ENCODE results near the gene ABCF3. TPM values are rescaled to one million over a fixed set of nuclear protein-coding genes. Genes with fewer than 3 reads are reported as not detected.

The ABCF3 gene
- total RNA-seq, 1 experiment from 2014 or later: 62.7 TPM

DNA sequence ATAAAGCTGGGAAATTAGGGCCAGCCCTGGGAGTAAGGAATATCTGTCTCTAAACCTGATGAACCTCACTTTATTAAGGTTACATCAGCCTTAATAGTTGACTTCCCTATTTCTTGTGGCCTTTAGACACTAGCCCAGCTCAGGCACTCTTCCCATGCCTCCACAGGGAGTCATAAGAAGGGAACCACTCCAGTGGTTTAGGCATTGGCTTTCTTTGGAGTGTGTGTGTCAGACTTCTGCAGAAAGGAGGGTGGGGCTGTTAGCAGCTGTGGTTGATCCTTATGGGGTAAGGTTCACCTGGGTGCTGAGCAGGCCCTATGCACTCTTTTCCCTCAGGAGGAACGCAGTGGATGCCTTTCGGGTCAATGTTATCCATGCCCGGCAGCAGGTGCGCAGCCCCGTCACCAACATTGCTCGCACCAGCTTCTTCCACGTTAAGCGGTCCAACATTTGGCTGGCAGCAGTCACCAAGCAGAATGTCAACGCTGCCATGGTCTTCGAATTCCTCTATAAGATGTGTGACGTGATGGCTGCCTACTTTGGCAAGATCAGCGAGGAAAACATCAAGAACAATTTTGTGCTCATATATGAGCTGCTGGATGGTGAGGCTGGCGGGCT lies 7.4 kb upstream of the ABCF3 start:
- TF ChIP-seq, protein P1, sequence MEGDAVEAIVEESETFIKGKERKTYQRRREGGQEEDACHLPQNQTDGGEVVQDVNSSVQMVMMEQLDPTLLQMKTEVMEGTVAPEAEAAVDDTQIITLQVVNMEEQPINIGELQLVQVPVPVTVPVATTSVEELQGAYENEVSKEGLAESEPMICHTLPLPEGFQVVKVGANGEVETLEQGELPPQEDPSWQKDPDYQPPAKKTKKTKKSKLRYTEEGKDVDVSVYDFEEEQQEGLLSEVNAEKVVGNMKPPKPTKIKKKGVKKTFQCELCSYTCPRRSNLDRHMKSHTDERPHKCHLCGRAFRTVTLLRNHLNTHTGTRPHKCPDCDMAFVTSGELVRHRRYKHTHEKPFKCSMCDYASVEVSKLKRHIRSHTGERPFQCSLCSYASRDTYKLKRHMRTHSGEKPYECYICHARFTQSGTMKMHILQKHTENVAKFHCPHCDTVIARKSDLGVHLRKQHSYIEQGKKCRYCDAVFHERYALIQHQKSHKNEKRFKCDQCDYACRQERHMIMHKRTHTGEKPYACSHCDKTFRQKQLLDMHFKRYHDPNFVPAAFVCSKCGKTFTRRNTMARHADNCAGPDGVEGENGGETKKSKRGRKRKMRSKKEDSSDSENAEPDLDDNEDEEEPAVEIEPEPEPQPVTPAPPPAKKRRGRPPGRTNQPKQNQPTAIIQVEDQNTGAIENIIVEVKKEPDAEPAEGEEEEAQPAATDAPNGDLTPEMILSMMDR (IDR thresholded peaks at IDR 0.05; ENCODE audit: unreplicated experiment): no peak
- ChIA-PET POLR2A (interaction anchor here (1.3 kb wide), 1 partner anchor 44 kb away, joined by 5 read pairs; the partner anchor contains the start of gene EIF2B5), CTCF (interaction anchor here (0.6 to 1.1 kb wide), 3 partner anchors 35 to 274 kb away, joined by 3 read pairs; no protein-coding TSS in a partner anchor)
- no peaks in the 10 kb centered on the region for H3K9me3 Mint-ChIP-seq (ENCODE audit: unreplicated experiment)
- no peak for DNase-seq (ENCODE audit: unreplicated experiment)
- no TSS peak for BruUV-seq (replicated peaks)
- no peaks in the 10 kb centered on the region for H3K27me3 Mint-ChIP-seq (ENCODE audit: insufficient read depth, unreplicated experiment)
- peaks cover 16% of the 10 kb centered on the region for H3K4me1 Mint-ChIP-seq (ENCODE audit: insufficient read depth, unreplicated experiment)
- H3K27ac Mint-ChIP-seq (ENCODE audit: low read depth, unreplicated experiment): no peak overlapping the region
- peaks cover 56% of the 10 kb centered on the region for H3K36me3 Mint-ChIP-seq (ENCODE audit: insufficient read depth, unreplicated experiment)
- H3K4me3 Mint-ChIP-seq (ENCODE audit: unreplicated experiment): no peak overlapping the region
- intact Hi-C loops (cut with micrococcal nuclease): no loop called here

DNA sequence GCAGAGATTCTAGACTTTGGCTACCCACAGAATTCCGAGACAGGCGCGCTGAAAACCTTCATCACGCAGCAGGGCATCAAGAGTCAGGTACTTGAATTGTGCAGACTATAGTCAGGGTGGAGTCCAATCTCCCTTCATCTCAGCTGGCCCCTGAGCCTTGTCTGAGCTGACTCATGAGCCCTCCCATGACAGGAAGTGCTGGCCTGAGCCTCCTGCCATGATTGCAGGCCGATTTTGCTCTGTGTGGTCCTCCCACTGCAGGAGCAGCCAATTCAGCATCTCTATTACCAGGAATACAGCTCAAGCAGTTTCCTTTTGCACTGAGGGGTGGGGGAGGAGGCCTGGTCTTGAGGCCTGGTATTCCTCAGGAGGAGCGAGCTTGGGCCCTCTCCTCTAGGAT lies 5.8 kb upstream of the ABCF3 start:
- TF ChIP-seq, protein P1 (IDR thresholded peaks at IDR 0.05; ENCODE audit: unreplicated experiment): no peak
- H3K36me3 Mint-ChIP-seq (ENCODE audit: insufficient read depth, unreplicated experiment): peaks cover 63% of the 10 kb centered on the region
- no peaks in the 10 kb centered on the region for H3K27me3 Mint-ChIP-seq (ENCODE audit: insufficient read depth, unreplicated experiment)
- POLR2A ChIA-PET: interaction anchor here (1.3 kb wide), 1 partner anchor 46 kb away, joined by 5 read pairs; the partner anchor contains the start of gene EIF2B5
- intact Hi-C loops (cut with micrococcal nuclease): no loop called here
- H3K27ac Mint-ChIP-seq (ENCODE audit: low read depth, unreplicated experiment): no peak overlapping the region
- peaks cover 19% of the 10 kb centered on the region for H3K4me1 Mint-ChIP-seq (ENCODE audit: insufficient read depth, unreplicated experiment)
- no TSS peak for BruUV-seq (replicated peaks)
- no peak for DNase-seq (ENCODE audit: unreplicated experiment)
- CTCF ChIA-PET: interaction anchor here (1.1 kb wide), 1 partner anchor 70 kb away, joined by 4 read pairs; no protein-coding TSS in a partner anchor
- H3K4me3 Mint-ChIP-seq (ENCODE audit: unreplicated experiment): no peak overlapping the region
- no peaks in the 10 kb centered on the region for H3K9me3 Mint-ChIP-seq (ENCODE audit: unreplicated experiment)

- H3K27ac Mint-ChIP-seq (ENCODE audit: low read depth, unreplicated experiment): no peak overlapping the region
- H3K36me3 Mint-ChIP-seq (ENCODE audit: insufficient read depth, unreplicated experiment): peaks cover 70% of the 10 kb centered on the region
- CTCF ChIA-PET: interaction anchor here (0.8 to 0.9 kb wide), 2 partner anchors 9 to 31 kb away, joined by 3 read pairs; no protein-coding TSS in a partner anchor
These were observed 4.4 kb upstream of the ABCF3 start for GRCh38 chr3:184181596-184181995.

DNA sequence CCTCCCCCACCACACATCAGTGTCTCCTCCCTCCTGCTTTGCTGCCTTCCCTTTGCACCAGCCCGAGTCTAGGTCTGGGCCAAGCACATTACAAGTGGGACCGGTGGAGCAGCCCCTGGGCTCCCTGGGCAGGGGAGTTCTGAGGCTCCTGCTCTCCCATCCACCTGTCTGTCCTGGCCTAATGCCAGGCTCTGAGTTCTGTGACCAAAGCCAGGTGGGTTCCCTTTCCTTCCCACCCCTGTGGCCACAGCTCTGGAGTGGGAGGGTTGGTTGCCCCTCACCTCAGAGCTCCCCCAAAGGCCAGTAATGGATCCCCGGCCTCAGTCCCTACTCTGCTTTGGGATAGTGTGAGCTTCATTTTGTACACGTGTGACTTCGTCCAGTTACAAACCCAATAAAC lies 2.3 kb upstream of the ABCF3 start:
- H3K9me3 Mint-ChIP-seq (ENCODE audit: unreplicated experiment): no peaks in the 10 kb centered on the region
- DNase-seq (ENCODE audit: unreplicated experiment): no peak
- H3K36me3 Mint-ChIP-seq (ENCODE audit: insufficient read depth, unreplicated experiment): peaks cover 79% of the 10 kb centered on the region
- H3K27ac Mint-ChIP-seq (ENCODE audit: low read depth, unreplicated experiment): no peak overlapping the region
- peaks cover 19% of the 10 kb centered on the region for H3K4me1 Mint-ChIP-seq (ENCODE audit: insufficient read depth, unreplicated experiment)
- H3K27me3 Mint-ChIP-seq (ENCODE audit: insufficient read depth, unreplicated experiment): no peaks in the 10 kb centered on the region
- TF ChIP-seq, protein P1 (IDR thresholded peaks at IDR 0.05; ENCODE audit: unreplicated experiment): no peak
- no peak overlapping the region for H3K4me3 Mint-ChIP-seq (ENCODE audit: unreplicated experiment)
- intact Hi-C loops (cut with micrococcal nuclease): no loop called here
- TSS peak; percentile 34 for BruUV-seq (replicated peaks)
- CTCF ChIA-PET: interaction anchor here (0.6 to 1.4 kb wide), 2 partner anchors 166 to 360 kb away, joined by 3 to 4 read pairs; partner anchors contain the start of gene ABCC5
- POLR2A ChIA-PET: interaction anchor here (0.6 to 1.0 kb wide), 3 partner anchors 26 to 48 kb away, joined by 3 to 4 read pairs (median 3); no protein-coding TSS in a partner anchor

More at GRCh38 chr3:184181596-184181995, 4.4 kb upstream of the ABCF3 start:
- no TSS peak for BruUV-seq (replicated peaks)
- intact Hi-C loops (cut with micrococcal nuclease): no loop called here
- POLR2A ChIA-PET: interaction anchor here (0.6 kb wide), 1 partner anchor 184 kb away, joined by 5 read pairs; no protein-coding TSS in a partner anchor
- H3K9me3 Mint-ChIP-seq (ENCODE audit: unreplicated experiment): no peaks in the 10 kb centered on the region
- H3K4me3 Mint-ChIP-seq (ENCODE audit: unreplicated experiment): no peak overlapping the region
- no peak for DNase-seq (ENCODE audit: unreplicated experiment)
- peaks cover 17% of the 10 kb centered on the region for H3K4me1 Mint-ChIP-seq (ENCODE audit: insufficient read depth, unreplicated experiment)
- TF ChIP-seq, protein P1 (IDR thresholded peaks at IDR 0.05; ENCODE audit: unreplicated experiment): no peak
- no peaks in the 10 kb centered on the region for H3K27me3 Mint-ChIP-seq (ENCODE audit: insufficient read depth, unreplicated experiment)

Measured in MCF 10A (cell line).